Neuronal stem cell (in vitro differentiated cells): ENCODE measurements around the gene MRAS.

Experiments
- DNase-seq: peaks from one replicate; pipeline ENCODE4 v3.0.0-alpha.2; 2013; ENCODE audit warnings: low spot score
- H2AFZ ChIP-seq: one replicate; pipeline ENCODE4 v1.6.1; 2013; ENCODE audit warnings: mild to moderate bottlenecking, low read length, inconsistent platforms
- H2AK5ac ChIP-seq: 2 replicates; pipeline ENCODE4 v1.6.1; 2013; ENCODE audit warnings: low read depth, mild to moderate bottlenecking, inconsistent platforms, low read length, moderate library complexity, mixed read lengths
- H2BK120ac ChIP-seq: 2 replicates; pipeline ENCODE4 v1.6.1; 2013; ENCODE audit warnings: low read depth, mild to moderate bottlenecking, inconsistent platforms, low read length, moderate library complexity, mixed read lengths
- H2BK12ac ChIP-seq: one replicate; pipeline ENCODE4 v1.6.1; 2013; ENCODE audit warnings: low read length, inconsistent platforms
- H2BK15ac ChIP-seq: 2 replicates; pipeline ENCODE4 v1.6.1; 2013; ENCODE audit warnings: mild to moderate bottlenecking, low read length, inconsistent platforms, mixed read lengths
- H2BK5ac ChIP-seq: one replicate; pipeline ENCODE4 v1.6.1; 2013; ENCODE audit warnings: inconsistent platforms, mild to moderate bottlenecking, low read length, moderate library complexity
- H3K14ac ChIP-seq: one replicate; pipeline ENCODE4 v1.6.1; 2013; ENCODE audit warnings: low read length, inconsistent platforms
- H3K18ac ChIP-seq: 2 replicates; pipeline ENCODE4 v1.6.1; 2013; ENCODE audit warnings: low read length, inconsistent platforms
- H3K23ac ChIP-seq: 2 replicates; pipeline ENCODE4 v1.6.1; 2013; ENCODE audit warnings: low read depth, mild to moderate bottlenecking, mixed read lengths, low read length, inconsistent platforms; ENCODE audit not compliant: poor library complexity
- H3K27ac ChIP-seq: replicated peaks from 3 replicates; pipeline ENCODE4 v1.5.1; 2013; ENCODE audit warnings: low read length, inconsistent platforms
- H3K27me3 ChIP-seq, 3 experiments: 2 replicates each; pipeline ENCODE4 v1.6.1; 2013; ENCODE audit warnings: low read length in 3 of 3, mild to moderate bottlenecking in 2 of 3, inconsistent platforms in 1 of 3, low read depth in 1 of 3, mixed read lengths in 1 of 3, moderate library complexity in 1 of 3; ENCODE audit not compliant: control insufficient read depth in 3 of 3, insufficient read depth in 3 of 3
- H3K36me3 ChIP-seq, 2 donors: replicated peaks in 1 of 2; 2 replicates each; pipeline ENCODE4 v1.6.1; 2013; ENCODE audit warnings: low read length in 2 of 2; ENCODE audit not compliant: control insufficient read depth in 2 of 2, insufficient read depth in 2 of 2
- H3K4ac ChIP-seq: 2 replicates; pipeline ENCODE4 v1.6.1; 2013; ENCODE audit warnings: inconsistent platforms, mild to moderate bottlenecking, low read length, moderate library complexity
- H3K4me1 ChIP-seq, 2 donors: 1 replicate in 1 of 2; 2 replicates in 1 of 2; pipeline ENCODE4 v1.6.1; 2013; ENCODE audit warnings: low read length in 2 of 2, low read depth in 1 of 2; ENCODE audit not compliant: control insufficient read depth in 2 of 2, insufficient read depth in 1 of 2
- H3K4me2 ChIP-seq: one replicate; pipeline ENCODE4 v1.6.1; 2013; ENCODE audit warnings: mild to moderate bottlenecking, low read length, inconsistent platforms; ENCODE audit not compliant: insufficient read depth, poor library complexity, severe bottlenecking
- H3K4me3 ChIP-seq, 2 donors: 2 replicates each; pipeline ENCODE4 v1.5.1; 2013; ENCODE audit warnings: low read length in 2 of 2, mild to moderate bottlenecking in 2 of 2, inconsistent platforms in 1 of 2, moderate library complexity in 1 of 2
- H3K79me1 ChIP-seq: one replicate; pipeline ENCODE4 v1.6.1; 2013; ENCODE audit warnings: low read depth, mild to moderate bottlenecking, inconsistent platforms, low read length, moderate library complexity
- H3K9ac ChIP-seq: one replicate; pipeline ENCODE4 v1.6.1; 2013; ENCODE audit warnings: mild to moderate bottlenecking, low read depth, low read length, inconsistent platforms; ENCODE audit not compliant: poor library complexity
- H3K9me3 ChIP-seq, 2 donors: replicated peaks in 1 of 2; 2 replicates each; pipeline versions ENCODE3 to v1.6.1; 2013; ENCODE audit warnings: low read length in 2 of 2, mild to moderate bottlenecking in 2 of 2, inconsistent platforms in 1 of 2, low read depth in 1 of 2, mixed read lengths in 1 of 2, moderate library complexity in 1 of 2; ENCODE audit not compliant: control insufficient read depth in 2 of 2, insufficient read depth in 1 of 2
- H4K8ac ChIP-seq: one replicate; pipeline ENCODE4 v1.6.1; 2013; ENCODE audit warnings: low read depth, mild to moderate bottlenecking, inconsistent platforms, low read length, moderate library complexity
- H4K91ac ChIP-seq: one replicate; pipeline ENCODE4 v1.6.1; 2013; ENCODE audit warnings: low read length, low read depth, mild to moderate bottlenecking, inconsistent platforms; ENCODE audit not compliant: poor library complexity
- WGBS, 2 donors: extraction: QIAGEN DNeasy Blood & Tissue Kit; methylation state at CpG; one replicate each; pipeline ENCODE4 v1.1.7; 2013; ENCODE audit warnings: missing lambda C conversion rate in 2 of 2, mixed read lengths in 1 of 2; ENCODE audit not compliant: insufficient read length in 2 of 2, insufficient replicate concordance in 1 of 2; ENCODE audit errors: extremely low coverage in 2 of 2; 5-methylcytosine and 5-hydroxymethylcytosine counted together

Gene MRAS

GRCh38 chr3:138448631-138449030, 100.3 kb downstream of the MRAS start:
- no peak overlapping the region for H2BK5ac ChIP-seq
- no peak overlapping the region for H2BK15ac ChIP-seq
- no peak overlapping the region for H3K4me3 ChIP-seq
- no CpG with 5 or more reads among the region's 3 CpGs for WGBS, 2 donors
- no peak overlapping the region for H3K4ac ChIP-seq
- no peaks in the 10 kb centered on the region for H3K36me3 ChIP-seq
- H4K8ac ChIP-seq = no peak overlapping the region
- H3K27ac ChIP-seq = no peak overlapping the region
- H3K14ac ChIP-seq = no peak overlapping the region
- H3K9me3 ChIP-seq = no peaks in the 10 kb centered on the region
- no peak overlapping the region for H3K18ac ChIP-seq
- no peak overlapping the region for H2BK12ac ChIP-seq
- no peaks in the 10 kb centered on the region for H3K4me1 ChIP-seq
- H2BK120ac ChIP-seq = no peak overlapping the region
- no peak overlapping the region for H3K4me2 ChIP-seq
- H3K23ac ChIP-seq = no peak overlapping the region
- no peaks in the 10 kb centered on the region for H3K79me1 ChIP-seq
- H3K9ac ChIP-seq = no peak overlapping the region
- peaks cover 0 to 35% (median 0%) of the 10 kb centered on the region in 3 experiments for H3K27me3 ChIP-seq
- no peak overlapping the region for H4K91ac ChIP-seq
- no peak for DNase-seq
- no peak overlapping the region for H2AFZ ChIP-seq
- no peak overlapping the region for H2AK5ac ChIP-seq

GRCh38 chr3:138449490-138449889, 101.1 kb downstream of the MRAS start:
- H2BK15ac ChIP-seq = no peak overlapping the region
- no CpG with 5 or more reads among the region's 3 CpGs for WGBS, 2 donors
- no peak overlapping the region for H4K91ac ChIP-seq
- H3K4me1 ChIP-seq = no peaks in the 10 kb centered on the region
- no peak overlapping the region for H2BK120ac ChIP-seq
- H3K27ac ChIP-seq = no peak overlapping the region
- H3K23ac ChIP-seq = no peak overlapping the region
- H3K4me2 ChIP-seq = no peak overlapping the region
- no peak overlapping the region for H2AFZ ChIP-seq
- DNase-seq = no peak
- H2AK5ac ChIP-seq = no peak overlapping the region
- H3K36me3 ChIP-seq = no peaks in the 10 kb centered on the region
- no peak overlapping the region for H3K9ac ChIP-seq
- peaks cover 0 to 29% (median 0%) of the 10 kb centered on the region in 3 experiments for H3K27me3 ChIP-seq
- H3K14ac ChIP-seq = no peak overlapping the region
- H2BK5ac ChIP-seq = no peak overlapping the region
- no peaks in the 10 kb centered on the region for H3K9me3 ChIP-seq
- H3K4ac ChIP-seq = no peak overlapping the region
- no peak overlapping the region for H4K8ac ChIP-seq
- H3K4me3 ChIP-seq = peak overlapping the region in 1 of 2 donors; percentile 35
- no peaks in the 10 kb centered on the region for H3K79me1 ChIP-seq
- H2BK12ac ChIP-seq = no peak overlapping the region
- no peak overlapping the region for H3K18ac ChIP-seq

- no CpG with 5 or more reads among the region's 7 CpGs for WGBS, 2 donors
Measured at GRCh38 chr3:138450181-138450580, 101.8 kb downstream of the MRAS start.

GRCh38 chr3:138450704-138451424, 102.5 kb downstream of the MRAS start:
- H3K14ac ChIP-seq = no peak overlapping the region
- no peak overlapping the region for H3K27ac ChIP-seq
- no peak overlapping the region for H2BK15ac ChIP-seq
- H3K4ac ChIP-seq = no peak overlapping the region
- no peaks in the 10 kb centered on the region for H3K79me1 ChIP-seq
- no peak overlapping the region for H3K9ac ChIP-seq
- no peak overlapping the region for H2BK5ac ChIP-seq
- H3K4me3 ChIP-seq = no peak overlapping the region
- H3K4me2 ChIP-seq = no peak overlapping the region
- no peaks in the 10 kb centered on the region for H3K36me3 ChIP-seq
- no peaks in the 10 kb centered on the region for H3K9me3 ChIP-seq
- H3K4me1 ChIP-seq = no peaks in the 10 kb centered on the region
- DNase-seq = no peak
- H3K18ac ChIP-seq = peak overlapping the region; percentile 5
- no peak overlapping the region for H2BK12ac ChIP-seq
- no peak overlapping the region for H2AFZ ChIP-seq
- no peak overlapping the region for H3K23ac ChIP-seq
- no peak overlapping the region for H2BK120ac ChIP-seq
- H4K91ac ChIP-seq = no peak overlapping the region
- H2AK5ac ChIP-seq = no peak overlapping the region
- no CpG with 5 or more reads among the region's 6 CpGs for WGBS, 2 donors
- H4K8ac ChIP-seq = no peak overlapping the region
- peaks cover 0 to 20% (median 0%) of the 10 kb centered on the region in 3 experiments for H3K27me3 ChIP-seq

More at GRCh38 chr3:138450181-138450580, 101.8 kb downstream of the MRAS start:
- Histone ChIP-seq H2BK120ac (no peak overlapping the region), H3K36me3 (no peaks in the 10 kb centered on the region), H3K4me2 (no peak overlapping the region), H2AFZ (no peak overlapping the region), H3K79me1 (no peaks in the 10 kb centered on the region), H2BK12ac (no peak overlapping the region), H2BK15ac (no peak overlapping the region), H3K9me3 (no peaks in the 10 kb centered on the region), H3K27ac (no peak overlapping the region), H3K27me3 (peaks cover 0 to 22% (median 0%) of the 10 kb centered on the region in 3 experiments), H3K9ac (no peak overlapping the region), H3K14ac (no peak overlapping the region), H2BK5ac (no peak overlapping the region), H4K8ac (no peak overlapping the region), H3K4me1 (no peaks in the 10 kb centered on the region), H3K18ac (no peak overlapping the region), H3K4me3 (no peak overlapping the region), H3K23ac (no peak overlapping the region), H2AK5ac (no peak overlapping the region), H3K4ac (no peak overlapping the region), H4K91ac (no peak overlapping the region)
- DNase-seq = no peak
